ENCODE results near the gene CA5B.

DNA sequence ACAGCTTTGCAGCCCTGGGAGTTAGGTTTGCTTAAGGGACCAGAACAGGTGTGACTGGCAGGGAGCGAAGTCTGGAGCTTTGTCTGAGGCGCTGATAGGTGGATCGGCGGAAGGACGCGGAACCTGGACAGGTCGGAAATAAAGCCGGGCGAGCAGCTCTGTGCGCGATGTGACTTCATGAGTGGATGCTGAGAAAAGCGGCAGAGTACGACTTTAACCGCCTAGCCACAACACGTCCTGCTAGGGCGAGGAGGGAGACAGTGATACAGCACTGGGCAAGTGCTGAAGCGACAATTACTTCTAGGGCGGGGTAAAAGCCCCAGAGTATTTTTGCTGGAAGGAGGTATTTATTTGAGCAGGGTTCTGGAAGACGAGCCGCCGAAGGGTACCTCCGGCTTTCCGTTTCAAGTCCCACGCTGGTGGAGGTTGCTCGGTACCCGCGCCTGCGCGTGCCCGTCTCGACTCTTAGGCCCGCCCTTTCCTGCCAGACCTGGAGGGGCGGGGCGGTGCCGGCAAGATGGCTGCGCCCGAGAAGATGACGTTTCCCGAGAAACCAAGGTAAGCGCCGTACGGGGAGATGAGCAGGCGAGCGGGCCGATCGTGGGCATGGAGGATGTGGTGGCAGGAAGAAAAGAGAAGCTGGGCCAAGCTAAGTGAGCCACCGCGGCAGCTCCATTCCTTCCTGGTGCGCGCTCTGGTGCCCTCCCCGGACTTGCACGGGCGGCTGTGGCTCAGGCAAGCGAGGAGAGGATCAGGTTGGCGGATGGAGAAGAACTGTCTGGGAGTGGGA lies 52.1 kb downstream of the CA5B start, which contains the start of gene ZRSR2:
- no peak for TF ChIP-seq CTCF (conservative IDR thresholded peaks at IDR 0.05)
- no peak for TF ChIP-seq ZFX (IDR thresholded peaks at IDR 0.05)
